IMR-90 (cell line): ENCODE results near the gene KRT74. TPM values are rescaled to one million over a fixed set of nuclear protein-coding genes. Genes with fewer than 3 reads are reported as not detected.

Source experiments
- ATAC-seq: fragments of 200-7000 bp; cut with Tn5 transposase; 2 replicates; pipeline ENCODE4 v1.9.1; 2020; ENCODE audit warnings: low read depth, mild to moderate bottlenecking, moderate library complexity
- BruUV-seq: library from RNA; stranded (reverse); fragments of 400-500 nt; replicated peaks from 2 replicates; lab custom pipeline; 2021; lab: Mats Ljungman, UMichigan
- CTCF ChIA-PET: fragments of 300-600 bp; formaldehyde crosslinking; extraction: SDS; loops from one replicate; lab custom pipeline; 2021; ENCODE audit warnings: antibody characterized with exemption; lab: Yijun Ruan, JAX
- POLR2A ChIA-PET: fragments of 300-600 bp; sonication (Branson Sonifier 250); formaldehyde crosslinking; loops from one replicate; lab custom pipeline; 2022; ENCODE audit warnings: antibody characterized with exemption; ENCODE audit not compliant: unreplicated experiment; lab: Charles Lee
- DNase-seq: peaks from one replicate; pipeline ENCODE4 v3.0.0; 2013
- H2AFZ ChIP-seq: replicated peaks from 2 replicates; pipeline ENCODE3; 2013; ENCODE audit warnings: low read length, mild to moderate bottlenecking; ENCODE audit not compliant: poor library complexity
- H2AK5ac ChIP-seq: 2 replicates; pipeline ENCODE4 v1.6.1; 2013; ENCODE audit warnings: low read depth, low read length, inconsistent platforms
- H2AK9ac ChIP-seq: replicated peaks from 2 replicates; pipeline ENCODE3; 2013; ENCODE audit warnings: mild to moderate bottlenecking, low read depth, low read length, moderate library complexity; ENCODE audit not compliant: poor library complexity
- H2BK120ac ChIP-seq: 2 replicates; pipeline ENCODE4 v1.6.1; 2013; ENCODE audit warnings: low read depth, low read length, inconsistent platforms
- H2BK15ac ChIP-seq: 3 replicates; pipeline ENCODE4 v1.6.1; 2013; ENCODE audit warnings: low read depth, low read length, inconsistent platforms
- H2BK20ac ChIP-seq: 2 replicates; pipeline ENCODE4 v1.6.1; 2013; ENCODE audit warnings: low read depth, mild to moderate bottlenecking, inconsistent platforms, low read length, moderate library complexity
- H2BK5ac ChIP-seq: 2 replicates; pipeline ENCODE4 v1.6.1; 2013; ENCODE audit warnings: mild to moderate bottlenecking, low read depth, low read length, inconsistent platforms; ENCODE audit not compliant: poor library complexity, severe bottlenecking
- H3K14ac ChIP-seq: replicated peaks from 2 replicates; pipeline ENCODE4 v1.6.1; 2013; ENCODE audit warnings: low read depth, low read length, inconsistent platforms
- H3K18ac ChIP-seq: 2 replicates; pipeline ENCODE4 v1.6.1; 2013; ENCODE audit warnings: low read depth, low read length, control low read depth
- H3K23ac ChIP-seq: 2 replicates; pipeline ENCODE4 v1.6.1; 2013; ENCODE audit warnings: low read depth, low read length, inconsistent platforms
- H3K27ac ChIP-seq: 2 replicates; pipeline ENCODE4 v1.5.1; 2013; ENCODE audit warnings: mild to moderate bottlenecking, control low read depth, low read length; ENCODE audit not compliant: insufficient read depth
- H3K27me3 ChIP-seq: 2 replicates; pipeline ENCODE4 v1.6.1; 2013; ENCODE audit warnings: low read length; ENCODE audit not compliant: control insufficient read depth, insufficient read depth
- H3K36me3 ChIP-seq: 2 replicates; pipeline ENCODE4 v1.6.1; 2013; ENCODE audit warnings: low read length, mixed read lengths; ENCODE audit not compliant: control insufficient read depth, insufficient read depth
- H3K4ac ChIP-seq: 2 replicates; pipeline ENCODE4 v1.6.1; 2013; ENCODE audit warnings: low read depth, low read length, inconsistent platforms
- H3K4me1 ChIP-seq: 2 replicates; pipeline ENCODE4 v1.6.1; 2013; ENCODE audit warnings: low read length, mixed read lengths; ENCODE audit not compliant: control insufficient read depth, insufficient read depth
- H3K4me2 ChIP-seq: 2 replicates; pipeline ENCODE4 v1.6.1; 2013; ENCODE audit warnings: low read depth, mild to moderate bottlenecking, control low read depth, low read length, moderate library complexity
- H3K4me3 ChIP-seq: 2 replicates; pipeline ENCODE4 v1.5.1; 2013; ENCODE audit warnings: low read depth, mild to moderate bottlenecking, control low read depth, low read length, moderate library complexity; ENCODE audit not compliant: insufficient read depth
- H3K56ac ChIP-seq: 2 replicates; pipeline ENCODE4 v1.6.1; 2013; ENCODE audit warnings: low read length, inconsistent platforms; ENCODE audit not compliant: insufficient read depth; ENCODE audit errors: extremely low read depth
- H3K79me1 ChIP-seq, 2 experiments: 2 replicates each; pipeline ENCODE4 v1.6.1; 2013; ENCODE audit warnings: low read length in 2 of 2, inconsistent platforms in 1 of 2, low read depth in 1 of 2
- H3K9ac ChIP-seq: 2 replicates; pipeline ENCODE4 v1.6.1; 2013; ENCODE audit warnings: low read depth, low read length, control low read depth
- H3K9me1 ChIP-seq: 2 replicates; pipeline ENCODE4 v1.6.1; 2013; ENCODE audit warnings: low read length, inconsistent platforms; ENCODE audit not compliant: insufficient read depth
- H3K9me3 ChIP-seq: 2 replicates; pipeline ENCODE4 v1.6.1; 2013; ENCODE audit warnings: low read length; ENCODE audit not compliant: control insufficient read depth, insufficient read depth
- H4K20me1 ChIP-seq: 2 replicates; pipeline ENCODE4 v1.6.1; 2013; ENCODE audit warnings: low read length, inconsistent platforms; ENCODE audit not compliant: insufficient read depth
- H4K5ac ChIP-seq: 2 replicates; pipeline ENCODE4 v1.6.1; 2013; ENCODE audit warnings: mild to moderate bottlenecking, low read depth, low read length, control low read depth
- H4K8ac ChIP-seq, 2 experiments: 2 replicates each; pipeline ENCODE4 v1.6.1; 2013; ENCODE audit warnings: low read depth in 2 of 2, low read length in 2 of 2, control low read depth in 1 of 2, inconsistent platforms in 1 of 2
- H4K91ac ChIP-seq: 2 replicates; pipeline ENCODE4 v1.6.1; 2013; ENCODE audit warnings: low read depth, low read length, inconsistent platforms; ENCODE audit not compliant: insufficient read depth
- BHLHE40 ChIP-seq: fragments of 150-350 bp; IDR thresholded peaks from 2 replicates; pipeline ENCODE4 v1.6.1; 2016; ENCODE audit warnings: mild to moderate bottlenecking, low read depth, low read length
- MAZ ChIP-seq: IDR thresholded peaks from 2 replicates; pipeline ENCODE4 v1.6.1; 2012; ENCODE audit warnings: low read depth, mild to moderate bottlenecking, low read length, improper control_type of control experiment, moderate library complexity, borderline replicate concordance
- MXI1 ChIP-seq: IDR thresholded peaks from 2 replicates; pipeline ENCODE4 v1.6.1; 2012; ENCODE audit warnings: low read depth, mild to moderate bottlenecking, low read length, moderate library complexity, borderline replicate concordance
- RAD21 ChIP-seq: IDR thresholded peaks from 2 replicates; pipeline ENCODE4 v1.6.1; 2012; ENCODE audit warnings: low read length, improper control_type of control experiment
- RCOR1 ChIP-seq: IDR thresholded peaks from 2 replicates; pipeline ENCODE4 v1.6.1; 2012; ENCODE audit warnings: mild to moderate bottlenecking, low read length, improper control_type of control experiment; ENCODE audit not compliant: insufficient replicate concordance
- WGBS, 2 experiments: methylation state at CpG; one replicate each; pipeline versions ENCODE4 v1.1.5 to v1.1.7; 2013; ENCODE audit warnings: missing lambda C conversion rate in 2 of 2; ENCODE audit not compliant: insufficient read length in 1 of 2; ENCODE audit errors: extremely low coverage in 2 of 2; 5-methylcytosine and 5-hydroxymethylcytosine counted together
- dilution Hi-C: fragments of 300-500 bp; cut with HindIII; formaldehyde crosslinking; loops from one replicate; pipeline ENCODE4 v1.14.3; 2018; ENCODE audit warnings: low sequenced_read_pairs; ENCODE audit not compliant: unreplicated experiment
- in situ Hi-C: fragments of 300-500 bp; cut with MboI; formaldehyde crosslinking; loops from 3 replicates; pipeline ENCODE4 v1.14.3; 2019; ENCODE audit warnings: low sequenced_read_pairs, inconsistent platforms, mixed read lengths
- intact Hi-C: fragments of 100-400 bp; cut with micrococcal nuclease; formaldehyde crosslinking; loops from 2 replicates; pipeline ENCODE4 v1.10.0; 2022
- polyA plus RNA-seq, 3 experiments: library from polyadenylated mRNA; depleted of rRNA; stranded (reverse); fragments of >200 nt; gene quantifications; 2 replicates each; pipeline ENCODE4 v1.2.3, GENCODE V29; 2012; ENCODE audit warnings: low replicate concordance in 1 of 3
- total RNA-seq: library from RNA; depleted of rRNA; stranded (reverse); fragments of >200 nt; gene quantifications from 2 replicates; pipeline ENCODE4 v1.2.3, GENCODE V29; 2012

The KRT74 gene
- total and polyA plus RNA-seq, 2 of the 4 experiments (the other 2 are of a cell fraction), result not detected

DNA sequence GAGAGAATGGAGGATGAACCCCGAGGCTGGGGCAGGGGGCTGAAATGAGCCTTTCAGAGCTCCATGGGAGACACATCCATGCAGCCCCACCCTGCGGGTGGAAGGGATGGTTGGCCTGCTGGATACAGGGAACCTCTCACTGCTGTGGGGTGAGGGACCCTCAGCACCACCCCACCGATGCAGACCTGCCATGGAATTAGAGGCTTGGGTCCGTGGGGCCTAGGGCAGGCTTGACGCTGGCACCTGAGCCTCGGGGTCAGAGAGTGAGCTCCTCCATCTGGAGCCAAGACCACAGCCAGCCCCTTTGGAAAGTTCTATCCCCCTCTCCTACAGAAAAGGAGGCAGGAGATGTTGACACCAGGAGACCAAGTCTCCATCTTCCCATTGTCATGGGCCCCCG is 7.4 kb upstream of the KRT74 start:
- no peak overlapping the region for H2AK5ac ChIP-seq
- no peak overlapping the region for H4K5ac ChIP-seq
- H3K23ac ChIP-seq, result no peak overlapping the region
- no peak overlapping the region for H4K8ac ChIP-seq
- peaks cover 50% of the 10 kb centered on the region for H3K27me3 ChIP-seq
- no peak overlapping the region for H3K56ac ChIP-seq
- H3K14ac ChIP-seq, result no peak overlapping the region
- H2BK5ac ChIP-seq, result no peak overlapping the region
- no peak overlapping the region for H2AFZ ChIP-seq
- H2AK9ac ChIP-seq, result no peak overlapping the region
- dilution Hi-C loops, result no loop called here
- no peaks in the 10 kb centered on the region for H3K36me3 ChIP-seq
- TF ChIP-seq BHLHE40 (no peak), MXI1 (no peak), MAZ (no peak), RAD21 (no peak), RCOR1 (no peak)
- no peak overlapping the region for H2BK15ac ChIP-seq
- ChIA-PET CTCF (interaction anchor here (1.0 to 2.1 kb wide), 2 partner anchors 290 to 299 kb away, joined by 3 to 6 read pairs; no protein-coding TSS in a partner anchor), POLR2A (no interaction called here)
- intact Hi-C loops, result no loop called here
- no peak overlapping the region for H2BK120ac ChIP-seq
- H3K79me1 ChIP-seq, result no peaks in the 10 kb centered on the region
- no peaks in the 10 kb centered on the region for H3K4me1 ChIP-seq
- no peak overlapping the region for H2BK20ac ChIP-seq
- BruUV-seq, result no TSS peak
- no peaks in the 10 kb centered on the region for H3K9me1 ChIP-seq
- H3K18ac ChIP-seq, result no peak overlapping the region
- H3K4me2 ChIP-seq, result no peak overlapping the region
- in situ Hi-C loops, result loop anchor here (5.0 to 10.0 kb wide), 3 partner anchors 296 to 426 kb away; no protein-coding TSS in a partner anchor
- no peak for DNase-seq
- no peaks in the 10 kb centered on the region; the same call in 1 of the 2 replicates for H4K20me1 ChIP-seq
- H3K27ac ChIP-seq, result no peak overlapping the region
- ATAC-seq, result no peak
- no peak overlapping the region for H3K9ac ChIP-seq
- H3K4me3 ChIP-seq, result no peak overlapping the region
- no peaks in the 10 kb centered on the region for H3K9me3 ChIP-seq
- no peak overlapping the region for H3K4ac ChIP-seq
- no CpG with 5 or more reads among the region's 7 CpGs for WGBS, 2 experiments
- H4K91ac ChIP-seq, result no peak overlapping the region
